Large intestine (tissue), 12 donors: ENCODE results near the gene ZNF732. TPM values are rescaled to one million over a fixed set of nuclear protein-coding genes. Genes with fewer than 3 reads are reported as not detected.

Source experiments
- DNase-seq, 2 donors: peaks; one replicate each; pipeline versions ENCODE4 v3.0.0 to v3.0.0-alpha.2; 2013
- H3K27ac ChIP-seq: one replicate; pipeline ENCODE4 v1.5.1; 2013; ENCODE audit warnings: low read length
- H3K27me3 ChIP-seq: 2 replicates; pipeline ENCODE4 v1.6.1; 2013; ENCODE audit warnings: low read length; ENCODE audit not compliant: control insufficient read depth, insufficient read depth
- H3K36me3 ChIP-seq: 2 replicates; pipeline ENCODE4 v1.6.1; 2013; ENCODE audit warnings: low read length; ENCODE audit not compliant: control insufficient read depth, insufficient read depth
- H3K4me1 ChIP-seq: one replicate; pipeline ENCODE4 v1.6.1; 2013; ENCODE audit warnings: low read length; ENCODE audit not compliant: control insufficient read depth, insufficient read depth
- H3K4me3 ChIP-seq: one replicate; pipeline ENCODE4 v1.5.1; 2013; ENCODE audit warnings: low read length
- H3K9me3 ChIP-seq: one replicate; pipeline ENCODE4 v1.6.1; 2013; ENCODE audit warnings: mild to moderate bottlenecking, low read depth, low read length, moderate library complexity; ENCODE audit not compliant: control insufficient read depth
- WGBS: methylation state at CpG from one replicate; pipeline ENCODE4 v1.1.5; 2013; ENCODE audit warnings: low lambda C conversion rate; ENCODE audit not compliant: insufficient coverage; 5-methylcytosine and 5-hydroxymethylcytosine counted together
- long read RNA-seq, 11 donors: transcript quantifications; one replicate each; lab custom pipeline, GENCODE V29; 2026
- polyA plus RNA-seq: library from polyadenylated mRNA; unstranded; fragments of 120-200 nt; gene quantifications from one replicate; pipeline ENCODE4 v1.2.1, GENCODE V29; 2013

Gene ZNF732
- 0.85 TPM for polyA plus RNA-seq
- long read RNA-seq, donor 1, result 0 reads
- long read RNA-seq, donor 2, partial matches to known transcripts, result 6 of 6 reads
- long read RNA-seq, donor 2, other reads (novel, unspliced or antisense), result 0 of 6 reads
- long read RNA-seq, donor 3, result 0 reads
- long read RNA-seq, donor 4, result 0 reads
- long read RNA-seq, donor 5, result 0 reads
- long read RNA-seq, donor 6, partial matches to known transcripts, result 10 of 10 reads
- long read RNA-seq, donor 6, other reads (novel, unspliced or antisense), result 0 of 10 reads
- long read RNA-seq, donor 7, partial matches to known transcripts, result 6 of 6 reads
- long read RNA-seq, donor 7, other reads (novel, unspliced or antisense), result 0 of 6 reads
- long read RNA-seq, donor 8, result 0 reads
- long read RNA-seq, donor 9, result 0 reads
- long read RNA-seq, donor 10, result 0 reads
- long read RNA-seq, donor 11, result 0 reads

DNA sequence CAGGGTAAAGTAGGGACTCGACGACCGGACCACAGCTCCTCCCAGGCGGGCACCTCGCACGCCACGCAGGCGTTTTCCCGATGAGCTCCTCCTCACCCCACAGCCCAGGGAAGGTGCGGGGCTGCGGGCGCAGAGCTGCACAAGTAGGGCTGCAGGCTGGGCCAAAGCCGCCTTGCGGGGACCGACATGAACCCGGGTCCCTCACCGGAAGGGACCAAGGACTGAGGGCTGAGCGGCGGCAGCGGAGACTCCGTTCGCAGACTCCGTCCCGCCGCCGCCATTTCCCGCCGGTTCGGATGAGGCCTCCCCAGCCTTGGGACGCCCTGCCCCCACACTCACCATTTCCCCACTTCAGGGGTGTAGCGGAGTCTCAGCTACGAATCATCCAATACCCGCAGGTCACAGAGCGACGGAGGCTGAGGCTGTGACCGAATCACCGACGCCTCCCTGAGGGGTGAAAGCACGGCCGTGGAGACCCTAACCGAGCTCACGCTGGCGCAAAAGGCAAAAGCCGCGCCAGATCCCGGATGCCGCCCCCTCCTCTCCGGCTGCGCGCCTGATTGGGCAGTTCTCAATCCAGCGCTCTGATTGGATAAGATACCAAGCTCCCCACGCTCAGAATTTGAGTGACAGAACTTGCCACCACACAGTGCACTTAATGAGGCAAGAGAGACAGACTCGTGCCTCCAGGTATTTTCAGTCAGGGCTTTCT is at the start of gene ZNF732:
TSS of gene ZNF732 (minus strand) at position 506 of the 712 bp plus-strand sequence. CDS start at position 342, 164 bp downstream.
- Histone ChIP-seq H3K27ac (no peak within 1 kb of the TSS), H3K9me3 (no peaks in the 10 kb centered on the region), H3K4me1 (no peaks in the 10 kb centered on the region), H3K4me3 (peak within 1 kb of the TSS; percentile 58), H3K36me3 (no peaks in the 10 kb centered on the region), H3K27me3 (peaks cover 2% of the 10 kb centered on the region)
- peak; percentile 69 to 86 for DNase-seq
- WGBS, result no CpG with 5 or more reads among the region's 53 CpGs

DNA sequence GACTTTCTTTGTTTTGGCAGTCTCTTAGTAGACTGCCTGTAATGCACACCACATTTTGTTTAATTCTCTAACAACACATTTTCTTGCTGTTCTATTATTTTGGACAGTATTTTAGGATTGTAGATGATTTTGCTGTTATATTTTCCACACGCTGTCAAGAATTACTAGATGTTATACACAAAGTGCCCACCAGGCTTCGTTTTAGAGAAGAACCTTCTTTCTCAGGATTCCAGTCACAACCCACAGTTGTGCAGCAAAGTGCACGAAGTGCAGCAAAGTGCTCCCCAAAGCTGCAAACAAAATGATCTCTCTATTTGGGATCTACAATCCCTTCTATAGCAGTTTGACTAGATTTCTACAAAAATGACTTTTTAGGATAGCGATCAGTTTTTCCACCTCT is 34.7 kb upstream of the ZNF732 start:
- H3K4me3 ChIP-seq, result no peak overlapping the region
- no peak for DNase-seq
- H3K36me3 ChIP-seq, result peaks cover 19% of the 10 kb centered on the region
- WGBS, result no CpG with 5 or more reads among the region's 4 CpGs
- H3K27ac ChIP-seq, result no peak overlapping the region
- peaks cover 4% of the 10 kb centered on the region for H3K4me1 ChIP-seq
- H3K27me3 ChIP-seq, result no peaks in the 10 kb centered on the region
- peaks cover 28% of the 10 kb centered on the region for H3K9me3 ChIP-seq

DNA sequence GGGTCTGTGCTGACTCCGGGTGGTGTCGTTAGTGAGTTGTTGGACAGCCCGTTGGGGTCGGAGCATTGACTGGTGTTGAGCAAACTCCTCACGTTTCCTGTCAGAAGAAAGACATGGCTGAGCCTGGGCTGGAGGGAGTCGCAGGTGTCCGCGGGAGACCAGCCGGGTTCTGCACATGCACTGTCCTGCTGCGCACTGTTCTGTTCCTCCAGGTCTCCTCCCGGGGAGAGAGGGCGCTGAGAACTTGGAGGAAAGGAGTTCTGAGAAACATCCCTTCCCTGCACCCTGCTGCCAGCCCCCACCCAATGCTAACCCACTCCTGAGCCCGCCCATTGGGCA is 33.5 kb upstream of the ZNF732 start:
- no CpG with 5 or more reads among the region's 13 CpGs for WGBS
- Histone ChIP-seq H3K4me3 (peak overlapping the region; percentile 91), H3K27ac (peak overlapping the region; percentile 96), H3K4me1 (peaks cover 4% of the 10 kb centered on the region), H3K9me3 (peaks cover 29% of the 10 kb centered on the region), H3K36me3 (peaks cover 11% of the 10 kb centered on the region), H3K27me3 (no peaks in the 10 kb centered on the region)
- DNase-seq, result peak in 1 of 2 donors; percentile 3

DNA sequence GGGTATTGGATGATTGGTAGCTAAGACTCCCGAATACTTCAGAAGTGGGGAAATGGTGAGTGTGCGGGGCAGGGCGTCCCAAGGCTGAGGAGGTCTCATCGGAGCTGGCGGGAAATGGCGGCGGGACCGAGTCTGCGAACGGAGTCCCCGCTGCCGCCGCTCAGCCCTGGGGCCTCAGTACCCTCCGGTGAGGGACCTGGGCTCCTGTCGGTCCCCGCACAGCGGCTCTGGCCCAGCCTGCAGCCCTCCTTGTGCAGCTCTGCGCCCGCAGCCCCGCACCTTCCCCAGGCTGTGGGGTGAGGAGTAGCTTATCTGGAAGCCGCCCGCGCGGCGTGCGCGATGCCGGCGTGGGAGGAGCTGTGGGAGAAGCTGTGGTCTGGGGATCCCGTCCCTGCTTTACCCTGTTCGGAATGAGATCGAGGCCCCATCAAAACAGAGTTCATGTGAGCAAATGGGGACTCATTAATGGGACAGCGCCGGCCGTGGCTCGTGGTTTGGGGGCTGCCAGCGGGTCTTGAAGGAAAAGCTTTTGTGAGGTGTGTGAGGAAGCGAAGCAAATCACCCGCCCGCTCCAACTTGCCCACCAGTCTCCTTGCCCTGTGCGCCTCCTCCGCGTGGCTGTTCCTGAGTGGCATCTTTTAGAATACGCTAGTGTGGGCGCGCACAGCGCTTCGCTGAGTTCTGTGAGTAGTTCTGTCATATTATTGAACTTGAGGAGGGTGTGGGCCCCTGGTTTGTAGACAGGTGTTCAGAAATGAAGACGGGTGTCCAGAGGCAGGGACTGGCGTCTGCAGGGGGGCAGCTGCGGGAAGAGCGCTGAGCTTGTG is 32.9 kb upstream of the ZNF732 start:
- whole genome bisulfite sequencing, result no CpG with 5 or more reads among the region's 52 CpGs
- peak overlapping the region; percentile 91 for H3K4me3 ChIP-seq
- H3K27ac ChIP-seq, result peak overlapping the region; percentile 96
- DNase-seq, result peak; percentile 29 to 36
- H3K27me3 ChIP-seq, result no peaks in the 10 kb centered on the region
- H3K4me1 ChIP-seq, result peaks cover 4% of the 10 kb centered on the region
- peaks cover 11% of the 10 kb centered on the region for H3K36me3 ChIP-seq
- peaks cover 27% of the 10 kb centered on the region for H3K9me3 ChIP-seq

DNA sequence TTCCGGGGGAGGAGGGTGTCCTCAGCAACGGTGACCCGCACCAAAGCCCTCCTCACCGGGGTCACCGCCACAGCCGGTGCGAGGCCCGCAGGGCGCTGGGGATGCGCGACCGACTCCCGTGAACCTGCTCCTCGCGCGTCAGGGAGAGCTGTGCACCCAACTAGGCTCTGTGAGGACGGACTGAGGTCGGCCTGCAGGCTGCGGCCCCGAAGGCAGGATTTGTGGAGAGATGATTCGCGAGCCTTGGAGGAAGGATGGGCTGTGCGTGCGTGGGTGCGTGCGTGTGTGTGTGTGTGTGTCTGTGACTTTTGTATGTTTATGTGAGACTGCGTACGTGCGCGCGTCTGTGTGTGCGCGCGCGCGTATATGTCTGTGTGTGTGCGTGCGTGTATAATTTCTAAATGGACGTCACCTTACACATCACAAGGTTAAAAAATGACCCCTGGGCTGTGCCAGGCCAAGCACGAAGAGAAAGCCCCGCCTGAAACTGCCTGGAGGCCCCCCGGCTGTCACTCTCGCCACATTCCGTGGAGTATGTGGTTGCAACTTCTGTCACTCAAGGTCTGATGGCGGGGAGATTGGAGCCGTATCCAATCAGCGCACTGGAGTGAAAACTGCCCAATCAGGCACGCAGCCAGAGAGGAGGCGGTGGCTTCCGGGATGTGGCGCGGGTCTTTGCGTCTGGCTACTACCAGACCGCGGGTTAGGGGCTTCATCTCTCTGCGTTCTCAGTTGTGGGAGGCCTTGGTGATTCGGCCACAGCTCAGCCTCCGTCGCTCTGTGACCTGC is 32.1 kb upstream of the ZNF732 start, which contains the start of gene ZNF141:
TSS of gene ZNF141 (plus strand) at position 672 of the 789 bp plus-strand sequence. CDS start 170 bp downstream, outside the sequence.
- peak; percentile 98 to 99 for DNase-seq
- H3K4me1 ChIP-seq, result peaks cover 4% of the 10 kb centered on the region
- no CpG with 5 or more reads among the region's 59 CpGs for WGBS

DNA sequence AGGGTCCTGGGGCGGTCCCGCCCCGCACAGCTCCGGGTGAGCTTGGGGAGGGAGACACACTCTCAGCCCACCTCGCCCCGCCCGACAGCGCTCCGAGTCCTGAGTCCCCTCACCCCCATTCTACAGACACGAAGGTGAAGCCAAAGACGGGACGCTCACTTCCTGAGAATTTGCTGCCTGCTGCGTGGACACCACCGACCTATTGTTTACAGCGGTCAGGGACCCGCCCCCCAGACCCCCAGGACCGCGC is 31.5 kb upstream of the ZNF732 start:
- Histone ChIP-seq H3K36me3 (peaks cover 5% of the 10 kb centered on the region), H3K9me3 (peaks cover 20% of the 10 kb centered on the region), H3K27me3 (no peaks in the 10 kb centered on the region), H3K4me3 (peak overlapping the region; percentile 91), H3K27ac (peak overlapping the region; percentile 85), H3K4me1 (peaks cover 4% of the 10 kb centered on the region)
- WGBS, result no CpG with 5 or more reads among the region's 18 CpGs
- DNase-seq, result peak in 1 of 2 donors; percentile 29

More for the DNA sequence above, 32.1 kb upstream of the ZNF732 start, which contains the start of gene ZNF141:
- Histone ChIP-seq H3K27me3 (no peaks in the 10 kb centered on the region), H3K27ac (peak within 1 kb of the TSS; percentile 96), H3K4me3 (peak within 1 kb of the TSS; percentile 91), H3K9me3 (peaks cover 24% of the 10 kb centered on the region), H3K36me3 (peaks cover 9% of the 10 kb centered on the region)

DNA sequence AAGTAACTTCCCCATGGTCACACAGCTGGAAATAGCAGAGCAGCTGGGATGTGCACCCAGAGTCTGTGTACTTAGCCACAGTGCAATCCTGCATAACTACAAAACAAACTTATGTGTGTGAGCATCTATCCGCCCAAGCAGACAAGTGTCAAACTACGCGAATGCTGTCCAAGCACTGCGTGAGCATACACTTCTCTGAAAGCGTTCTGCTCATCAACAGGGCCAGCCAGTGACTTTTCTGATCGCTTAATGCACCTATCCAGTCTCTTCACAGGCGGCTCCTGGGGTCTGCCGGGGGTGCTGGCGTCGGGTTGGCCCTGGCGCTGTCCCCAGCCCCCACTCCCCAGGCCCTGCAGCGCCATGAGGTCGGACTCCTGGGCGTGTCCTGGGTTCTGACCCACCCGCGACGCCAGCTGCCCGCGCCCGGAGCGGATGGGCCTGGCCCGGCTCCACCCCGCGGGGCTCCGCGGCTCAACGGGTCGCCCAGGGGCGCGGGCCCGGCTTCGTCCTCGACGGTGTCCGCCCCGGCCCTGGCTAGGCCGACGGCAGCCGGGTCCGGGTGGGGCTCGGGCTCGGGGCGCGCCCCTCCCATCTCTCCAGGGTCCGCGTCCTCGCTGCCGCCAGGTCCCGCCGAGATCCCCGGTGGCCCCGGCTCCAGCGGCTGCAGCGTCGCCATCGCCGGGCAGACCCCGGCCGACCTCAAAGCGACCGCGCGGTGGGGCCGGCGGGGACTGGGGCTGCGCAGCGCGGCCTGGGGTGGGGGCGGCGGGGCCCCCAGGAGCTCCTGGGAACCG is 31.0 kb upstream of the ZNF732 start:
- peaks cover 3% of the 10 kb centered on the region for H3K36me3 ChIP-seq
- H3K27me3 ChIP-seq, result no peaks in the 10 kb centered on the region
- peaks cover 23% of the 10 kb centered on the region for H3K9me3 ChIP-seq
- peaks cover 4% of the 10 kb centered on the region for H3K4me1 ChIP-seq
- peak overlapping the region; percentile 85 for H3K27ac ChIP-seq
- WGBS, result no CpG with 5 or more reads among the region's 71 CpGs
- peak overlapping the region; percentile 91 for H3K4me3 ChIP-seq
- peak; percentile 12 to 53 for DNase-seq

DNA sequence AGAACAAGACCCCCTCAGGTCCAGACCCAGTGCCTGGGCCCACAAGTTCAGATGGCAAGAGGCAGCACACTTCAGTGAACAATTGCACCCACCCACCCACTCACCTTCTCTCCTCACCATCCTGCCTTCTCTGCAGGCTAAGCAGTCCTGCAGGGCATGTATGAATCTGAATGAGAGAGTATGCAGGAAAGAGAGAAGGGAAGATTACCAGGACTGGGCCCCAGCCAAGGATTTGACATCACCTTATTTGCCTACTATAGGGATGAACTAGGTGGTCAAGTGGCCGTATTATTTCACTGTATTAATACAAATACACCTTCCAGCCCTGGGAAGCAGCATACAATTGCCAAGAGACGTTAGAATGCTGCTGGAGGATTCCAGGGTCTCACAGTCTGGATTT is 30.2 kb upstream of the ZNF732 start:
- H3K4me1 ChIP-seq, result peaks cover 4% of the 10 kb centered on the region
- no peak overlapping the region for H3K4me3 ChIP-seq
- no CpG with 5 or more reads among the region's 2 CpGs for WGBS
- no peaks in the 10 kb centered on the region for H3K27me3 ChIP-seq
- H3K27ac ChIP-seq, result no peak overlapping the region
- no peak for DNase-seq
- peaks cover 3% of the 10 kb centered on the region for H3K36me3 ChIP-seq
- H3K9me3 ChIP-seq, result peaks cover 17% of the 10 kb centered on the region

DNA sequence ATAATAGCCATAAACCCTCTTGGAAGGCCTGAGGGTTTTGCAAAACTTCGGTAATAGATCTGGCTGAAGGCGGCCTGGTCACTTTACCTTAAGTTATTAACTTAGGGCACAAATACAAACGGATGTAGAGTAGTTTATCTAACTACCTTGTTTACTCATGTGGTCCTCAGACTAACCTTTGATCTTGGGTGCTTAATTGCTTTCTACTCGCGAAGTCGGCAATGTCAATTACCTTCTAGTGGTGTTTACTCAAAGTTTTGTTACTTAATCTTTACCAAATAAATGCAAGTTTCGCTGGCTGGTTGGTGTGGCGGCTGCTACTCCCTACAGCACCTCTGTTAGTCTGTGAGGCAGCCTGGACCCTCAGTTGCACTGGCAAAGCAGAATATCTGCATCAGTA is 23.5 kb upstream of the ZNF732 start:
- DNase-seq, result no peak
- no peak overlapping the region for H3K4me3 ChIP-seq
- H3K9me3 ChIP-seq, result peaks cover 15% of the 10 kb centered on the region
- no peaks in the 10 kb centered on the region for H3K27me3 ChIP-seq
- no peaks in the 10 kb centered on the region for H3K36me3 ChIP-seq
- 30% methylated on average over 4 of the region's 8 CpGs for WGBS
- no peaks in the 10 kb centered on the region for H3K4me1 ChIP-seq
- H3K27ac ChIP-seq, result no peak overlapping the region
